Activated T-cell treated with anti-CD3 and anti-CD28 coated beads, Interleukin-2, amount 50 U/mL, for 48 hours (primary cell): Measurements from ENCODE around the gene GPR161.

Source experiments
- DNase-seq, 2 experiments: peaks; one replicate each; pipeline ENCODE4 v3.0.0-alpha.2; 2020

GPR161 gene

DNA sequence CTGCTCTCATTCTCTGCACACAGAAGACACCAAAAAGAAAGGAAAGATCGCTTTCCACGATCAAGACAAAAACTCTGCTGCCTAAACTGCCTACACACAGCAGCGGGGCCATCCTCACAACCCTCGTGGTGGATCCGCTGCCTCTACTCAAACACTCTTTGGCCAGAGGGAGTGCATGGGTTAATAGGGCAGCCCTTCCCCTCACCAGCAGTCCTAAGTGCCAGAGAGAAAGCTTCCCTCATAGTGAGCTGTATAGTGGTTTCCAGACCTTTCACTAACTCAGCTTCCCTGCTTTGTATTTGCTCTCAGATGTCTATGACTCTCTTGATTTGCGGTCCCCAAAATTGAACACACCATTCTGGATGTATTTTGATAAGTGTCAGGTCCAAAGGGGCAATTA, 30.9 kb downstream of the GPR161 start:
- DNase-seq: no peak

DNA sequence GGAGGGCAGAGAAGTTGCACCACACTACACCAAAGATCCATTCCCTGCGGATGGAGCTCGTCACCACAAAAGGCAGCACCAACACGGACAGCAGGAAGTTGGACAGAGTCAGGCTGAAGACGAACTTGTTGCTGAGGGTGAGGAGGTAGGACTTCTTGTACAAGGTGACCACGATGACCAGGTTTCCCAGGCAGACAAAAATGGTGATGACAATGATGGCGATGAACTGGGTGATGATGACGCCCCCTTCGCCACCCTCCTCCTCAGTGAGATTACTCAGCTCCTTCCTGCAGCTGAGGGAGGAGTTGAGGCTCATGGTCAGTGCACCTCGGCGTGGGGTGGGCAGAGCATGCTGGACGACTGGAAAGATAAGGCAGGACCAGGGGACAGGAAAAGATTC, 32.2 kb downstream of the GPR161 start:
- DNase-seq: no peak

DNA sequence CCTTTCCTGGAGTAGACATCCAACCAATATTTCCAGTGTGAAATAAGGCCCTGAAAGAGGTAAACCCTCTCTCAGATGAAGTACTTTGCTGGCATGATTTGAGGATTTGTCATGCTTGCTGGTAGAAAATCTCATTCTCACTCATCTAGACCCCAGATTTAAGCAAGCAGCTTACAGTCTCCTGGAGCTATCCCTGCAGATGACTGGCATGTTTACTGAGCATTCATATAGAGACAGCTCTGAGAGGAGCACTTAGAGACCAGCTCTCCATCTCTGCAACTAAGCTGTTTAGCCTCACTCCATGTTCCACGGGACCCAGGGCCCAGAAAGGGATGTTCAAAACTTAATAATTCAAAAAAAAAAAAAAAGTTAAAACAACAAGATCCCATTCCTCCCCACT, 34.2 kb downstream of the GPR161 start:
- DNase-seq: no peak

DNA sequence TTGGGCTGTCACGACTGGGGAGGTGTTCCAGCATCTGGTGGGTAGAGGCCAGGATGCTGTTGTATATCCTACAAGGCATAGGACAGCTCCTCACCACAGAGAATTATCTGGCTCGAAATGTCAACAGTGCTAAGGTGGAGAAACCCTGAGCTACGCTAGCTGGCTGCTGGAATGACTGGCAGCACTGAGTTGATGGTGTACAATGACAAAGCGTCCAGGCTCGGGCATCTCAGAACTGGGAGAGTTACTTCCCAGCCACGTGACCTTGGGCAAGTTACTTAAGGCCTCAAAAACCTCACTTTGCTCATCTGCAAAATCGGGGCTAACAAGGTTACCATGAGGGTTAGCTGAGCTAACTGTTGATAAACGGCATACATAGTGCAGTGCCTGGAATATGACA, 35.4 kb downstream of the GPR161 start:
- no peak for DNase-seq

DNA sequence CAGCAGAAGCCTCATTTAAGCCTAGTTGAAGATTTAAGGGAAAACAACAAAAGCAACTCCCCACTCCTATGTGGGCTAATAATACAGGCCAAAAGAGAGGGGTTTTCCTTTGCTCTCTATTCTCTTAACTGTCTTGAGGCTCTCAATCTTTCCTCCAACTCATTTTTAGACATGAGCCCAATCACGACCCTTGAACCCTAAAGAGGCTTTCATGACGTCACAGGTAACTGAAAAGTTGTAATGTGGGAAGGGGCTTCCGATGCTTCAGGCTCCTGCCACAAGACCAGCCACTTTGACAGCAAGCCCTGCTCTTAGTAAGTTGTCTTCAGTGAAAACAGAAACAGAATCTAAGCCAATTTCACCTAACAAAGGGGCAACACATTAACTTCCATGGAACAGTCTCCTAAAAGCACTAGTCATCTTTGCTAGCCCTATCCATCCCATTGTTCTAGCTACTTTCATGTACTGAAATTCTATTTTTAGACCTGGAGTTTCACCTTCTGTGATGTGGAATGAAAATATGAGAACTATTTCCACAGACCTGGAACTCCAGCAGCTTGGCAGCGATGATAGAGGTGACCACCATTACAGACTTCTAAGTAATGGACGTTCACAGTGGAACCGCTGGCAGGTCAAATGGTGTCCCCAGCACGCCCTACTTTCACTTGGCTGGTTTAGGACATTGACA, 36.3 kb downstream of the GPR161 start:
- no peak for DNase-seq

DNA sequence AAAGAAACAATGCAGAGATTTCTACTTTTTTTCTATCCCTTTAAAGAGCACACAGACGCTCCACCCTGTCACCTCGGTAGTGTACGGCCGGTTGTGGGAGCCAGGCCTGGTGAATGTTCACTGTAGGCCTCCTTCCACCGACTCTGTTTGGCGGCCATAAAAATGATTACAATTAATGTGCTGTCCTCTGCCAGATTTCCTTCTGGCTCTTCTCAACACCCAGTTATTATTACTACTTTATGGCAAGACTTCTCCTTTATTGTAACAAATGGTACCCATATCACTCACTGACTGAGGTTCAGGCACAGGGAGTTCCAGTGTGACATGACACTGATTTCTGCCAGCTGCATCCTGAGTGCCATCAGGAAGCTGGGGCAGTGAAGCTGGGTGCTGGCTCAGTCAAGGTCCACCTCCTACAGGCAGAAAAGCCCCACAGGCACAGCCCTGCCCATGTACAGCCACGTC, 37.4 kb downstream of the GPR161 start:
- no peak for DNase-seq

DNA sequence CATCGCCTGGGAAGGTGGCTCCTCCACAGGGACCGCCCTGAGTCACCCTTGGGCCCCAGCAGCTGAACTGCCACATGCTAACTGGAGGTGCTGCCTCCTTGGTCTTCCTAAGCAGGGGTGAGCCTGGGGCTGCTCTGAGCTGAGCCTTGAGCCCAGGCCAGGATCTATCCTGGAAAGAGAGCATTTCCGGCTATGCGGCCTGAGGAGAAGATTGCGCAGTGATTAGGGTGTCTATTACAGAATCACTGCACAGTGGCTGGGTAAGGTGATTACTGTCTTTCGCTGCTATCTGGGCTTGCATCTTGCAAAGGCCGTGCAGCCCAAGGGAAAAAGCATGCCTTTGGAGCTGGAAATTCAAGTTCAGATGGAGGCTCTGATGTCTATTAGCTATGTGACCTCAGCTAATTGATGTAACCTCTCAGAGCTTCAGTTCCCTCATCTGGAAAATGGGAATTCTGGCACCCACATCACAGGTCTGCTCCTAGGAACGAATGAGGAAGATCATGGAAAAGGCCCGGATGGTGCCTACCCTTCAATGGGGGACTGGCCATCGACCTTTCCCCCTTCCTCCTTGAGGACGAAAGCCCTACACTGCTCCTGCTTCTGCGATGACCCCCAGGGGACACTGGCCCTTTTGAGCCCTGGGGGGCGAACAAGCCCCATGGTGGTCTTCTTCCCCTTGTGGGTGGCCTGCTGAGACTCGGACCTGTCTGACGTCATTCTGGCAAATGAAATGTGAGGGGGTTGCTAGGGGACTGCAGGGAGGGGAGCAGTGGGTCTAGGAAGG, 38.0 kb downstream of the GPR161 start:
- no peak for DNase-seq

DNA sequence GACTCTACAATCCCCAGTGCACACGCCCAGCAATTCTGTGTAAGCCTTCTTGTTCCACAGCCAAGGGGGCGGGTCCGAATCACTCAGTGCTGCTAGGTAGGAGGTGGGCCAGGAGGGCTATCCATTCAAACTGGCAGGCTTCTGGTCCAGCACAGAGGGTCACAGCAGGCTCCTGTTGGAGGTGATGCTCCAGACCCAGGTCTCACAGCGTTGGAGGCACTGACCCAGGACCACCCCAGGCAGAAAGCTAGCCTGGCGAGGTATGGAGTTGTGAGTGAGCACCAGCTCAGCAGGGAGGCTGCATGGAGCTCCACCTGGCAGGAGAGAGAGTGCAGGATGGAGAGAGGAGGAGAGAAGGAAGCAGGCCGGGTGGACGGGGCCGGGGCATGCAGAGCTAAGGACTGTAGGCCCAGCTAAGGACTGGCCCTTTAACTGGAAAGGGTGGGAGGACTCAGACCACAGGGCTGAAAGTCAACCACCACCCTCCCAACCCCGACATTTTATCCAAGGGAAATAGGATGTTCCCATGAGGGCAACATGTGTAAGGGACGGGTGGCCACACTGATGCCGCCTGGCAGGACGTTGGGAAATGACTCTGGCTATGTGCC, 38.7 kb downstream of the GPR161 start:
- DNase-seq: no peak

DNA sequence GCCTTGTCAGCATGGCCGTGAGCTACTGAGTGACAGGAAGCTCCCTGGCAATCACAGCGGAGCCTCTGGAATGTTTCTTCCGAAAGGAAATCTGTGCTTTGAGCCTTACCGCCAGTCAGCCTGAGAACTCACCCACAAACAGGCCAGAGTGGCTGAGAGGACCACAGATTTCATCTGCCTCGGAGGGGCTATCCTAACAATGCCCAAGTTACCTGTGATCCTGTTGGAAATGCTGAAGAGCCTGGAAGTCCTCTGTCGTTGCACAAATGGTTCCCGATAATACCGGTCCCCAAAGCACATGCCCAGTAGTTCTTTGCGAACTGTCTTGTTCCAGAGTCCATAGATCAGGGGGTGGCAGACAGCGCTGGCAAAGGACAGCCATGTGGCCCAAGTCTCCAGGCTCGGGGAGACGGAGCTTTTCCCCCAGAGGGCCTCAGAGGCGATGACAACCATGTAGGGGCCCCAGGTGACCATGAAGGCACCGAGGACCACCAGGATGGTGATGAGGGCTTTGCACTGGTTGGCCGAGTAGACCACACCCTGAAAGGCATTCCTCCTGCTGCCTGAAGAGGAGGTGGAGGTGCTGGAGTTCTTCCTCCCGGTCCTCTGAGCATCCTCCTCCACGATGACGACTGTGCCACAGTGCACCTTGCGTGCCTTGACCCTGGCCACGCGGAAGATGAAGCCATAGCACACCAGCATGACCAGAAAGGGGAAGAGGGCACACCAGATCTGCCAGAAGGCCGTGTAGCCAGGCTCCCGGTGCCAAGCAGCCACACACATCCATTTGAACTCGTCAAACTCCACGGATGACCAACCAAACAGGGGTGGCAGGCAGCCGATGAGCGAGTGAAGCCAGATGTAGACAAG, 40.2 kb downstream of the GPR161 start:
- DNase-seq: no peak

DNA sequence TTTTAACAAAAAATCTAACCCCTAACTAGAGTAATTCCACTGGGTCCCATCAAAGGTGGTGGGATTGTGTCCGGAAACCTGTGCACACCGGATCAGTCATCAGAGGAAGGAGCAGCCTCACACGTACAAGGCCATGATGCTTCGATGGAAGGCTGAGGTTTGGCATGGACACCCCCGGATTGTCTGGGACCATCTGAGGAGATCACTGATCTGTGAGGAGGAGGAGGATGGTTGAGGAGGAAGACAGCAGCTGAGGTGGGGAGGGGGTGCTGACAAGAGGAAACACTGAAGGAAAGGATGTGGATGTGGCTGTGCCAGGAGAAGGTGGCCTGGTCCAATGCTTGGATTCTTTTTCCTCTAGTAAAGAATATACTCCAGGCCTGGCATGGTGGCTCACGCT, 41.3 kb downstream of the GPR161 start:
- no peak for DNase-seq

DNA sequence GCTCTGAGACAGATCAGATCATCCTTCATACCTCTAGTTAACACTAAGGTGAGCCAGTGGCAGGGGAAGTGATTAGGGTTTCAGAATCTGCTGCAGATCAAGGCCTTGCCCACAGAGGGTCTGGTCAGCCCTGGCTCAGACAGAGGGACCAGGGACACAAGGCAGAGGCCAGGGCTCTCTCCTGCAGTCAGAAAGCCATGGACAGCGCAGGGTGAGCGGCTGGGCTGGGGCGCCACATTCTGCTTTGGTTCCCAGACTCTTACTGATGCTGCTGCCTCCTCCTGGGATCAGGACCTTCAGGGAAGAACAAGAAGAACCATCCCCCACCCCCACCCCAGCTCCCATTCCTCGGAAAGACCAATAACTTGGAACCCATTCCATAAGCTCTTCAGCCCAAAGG, 43.1 kb downstream of the GPR161 start:
- DNase-seq: peak in 1 of 2 experiments; percentile 2

DNA sequence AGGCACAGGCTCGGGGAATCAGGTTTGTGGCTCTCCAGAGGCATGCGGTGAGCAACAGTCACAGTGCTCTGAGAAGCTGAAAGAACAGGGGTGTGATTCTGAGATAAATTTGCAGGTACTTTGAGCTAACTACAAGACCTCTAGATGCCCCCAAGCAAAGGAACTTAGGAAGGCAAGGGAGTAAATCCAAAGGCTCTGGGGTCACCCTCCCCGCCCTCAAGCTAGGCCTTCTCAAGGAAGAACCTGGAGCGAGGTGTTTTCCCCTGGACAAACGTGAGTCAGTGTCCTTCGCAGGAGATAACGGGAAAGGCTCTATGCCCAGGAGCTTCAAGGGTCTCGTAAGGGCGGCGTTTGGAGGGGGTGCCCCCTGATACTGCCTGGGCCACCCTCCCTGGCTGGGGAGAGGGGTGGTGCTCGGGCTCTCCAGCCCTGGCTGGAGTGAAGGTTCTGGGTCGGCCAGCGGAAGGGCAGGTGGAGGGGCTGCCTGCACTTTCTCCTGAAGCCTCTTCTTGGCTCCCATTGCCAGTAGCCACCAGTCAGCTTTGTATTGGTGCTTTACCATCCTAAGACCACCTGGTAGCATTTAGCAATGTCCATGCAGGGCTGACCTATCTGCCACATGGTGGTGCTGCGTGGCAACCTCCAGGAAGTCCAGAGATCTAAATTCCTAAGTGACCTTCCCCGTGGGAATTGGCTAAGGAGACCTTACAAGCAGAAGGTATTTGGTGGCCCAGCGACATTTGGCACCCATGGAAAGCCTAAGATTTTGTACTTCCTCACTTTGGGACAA, 44.0 kb downstream of the GPR161 start:
- peak in 1 of 2 experiments; percentile 2 for DNase-seq

DNA sequence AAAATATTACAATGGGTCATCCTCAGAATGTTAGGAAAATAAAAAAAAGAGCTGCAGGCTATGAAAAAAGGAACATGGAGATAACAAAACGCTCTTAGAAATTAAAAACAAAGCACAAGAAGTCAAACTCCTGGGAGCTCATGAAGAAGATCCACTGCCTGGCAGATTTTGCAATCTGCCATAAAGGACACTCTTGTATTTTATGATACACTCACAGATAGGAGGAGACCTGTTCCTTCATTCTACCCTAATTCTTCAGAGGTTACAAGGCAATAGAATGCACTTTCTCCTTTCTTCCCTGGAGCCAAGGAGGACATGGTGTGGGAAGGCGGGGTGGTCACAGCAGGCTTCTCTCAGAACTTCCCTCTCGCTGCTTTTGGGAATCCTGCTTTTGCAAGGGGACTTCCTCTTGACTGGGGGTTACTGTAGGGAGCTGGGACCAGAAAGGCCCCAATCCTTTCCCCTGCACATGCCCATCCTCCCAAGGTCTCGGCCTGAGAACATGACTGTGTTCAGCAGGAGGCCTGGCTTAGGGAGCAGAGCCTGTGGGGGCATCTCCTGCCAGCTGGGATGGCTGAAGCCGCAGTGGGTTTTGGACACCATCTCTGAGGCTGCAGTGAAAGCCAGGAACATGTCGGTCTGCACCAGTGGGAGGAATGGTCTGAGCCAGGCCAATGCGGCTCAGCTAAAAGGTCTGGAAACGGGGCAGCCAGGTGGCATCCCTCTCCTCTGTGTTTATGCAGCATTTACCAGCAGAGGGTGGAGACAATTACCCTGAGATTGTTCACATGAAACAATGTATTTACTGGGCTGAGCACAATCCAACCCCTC, 44.8 kb downstream of the GPR161 start:
- peak in 1 of 2 experiments; percentile 1 for DNase-seq

DNA sequence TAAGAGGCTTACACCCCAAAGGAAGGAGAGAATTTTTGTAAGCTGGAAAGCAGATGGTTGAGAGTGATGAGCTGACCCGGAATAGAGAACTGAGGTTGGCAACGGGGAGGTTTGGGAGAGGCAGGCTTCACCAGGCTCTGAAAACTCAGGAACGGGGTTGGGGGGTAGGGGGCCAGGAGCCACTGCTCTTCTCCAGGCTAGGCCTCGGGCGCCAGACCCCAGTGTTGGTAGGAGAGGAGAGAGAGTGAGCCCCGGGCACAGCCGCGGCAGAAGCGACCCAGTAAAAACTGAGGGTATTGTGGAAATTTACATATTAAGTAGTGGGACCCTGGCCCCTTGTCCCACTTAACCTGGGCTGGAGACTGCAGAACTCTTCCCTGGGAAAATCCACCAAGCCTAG, 45.7 kb downstream of the GPR161 start:
- peak in 1 of 2 experiments; percentile 1 for DNase-seq

DNA sequence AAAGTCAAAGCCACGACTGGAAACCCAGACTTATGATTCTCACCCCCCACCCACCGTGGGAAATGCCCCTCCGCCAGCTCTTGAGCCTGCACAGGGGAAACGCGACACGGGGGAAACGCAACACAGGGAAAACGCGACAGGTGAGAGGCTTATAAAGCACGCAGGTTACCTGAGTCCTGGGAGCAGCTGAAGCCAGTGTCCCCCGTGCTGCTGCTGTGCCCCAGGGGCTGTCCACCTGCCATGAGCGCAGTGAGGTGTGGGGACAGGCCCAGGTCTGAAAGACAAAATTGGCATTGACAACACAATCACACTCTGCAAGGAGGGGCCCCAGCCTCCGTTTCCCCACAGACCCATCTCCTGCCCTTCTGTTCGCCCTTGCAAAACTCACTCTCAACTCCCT, 46.3 kb downstream of the GPR161 start:
- peak in 1 of 2 experiments; percentile 1 for DNase-seq

DNA sequence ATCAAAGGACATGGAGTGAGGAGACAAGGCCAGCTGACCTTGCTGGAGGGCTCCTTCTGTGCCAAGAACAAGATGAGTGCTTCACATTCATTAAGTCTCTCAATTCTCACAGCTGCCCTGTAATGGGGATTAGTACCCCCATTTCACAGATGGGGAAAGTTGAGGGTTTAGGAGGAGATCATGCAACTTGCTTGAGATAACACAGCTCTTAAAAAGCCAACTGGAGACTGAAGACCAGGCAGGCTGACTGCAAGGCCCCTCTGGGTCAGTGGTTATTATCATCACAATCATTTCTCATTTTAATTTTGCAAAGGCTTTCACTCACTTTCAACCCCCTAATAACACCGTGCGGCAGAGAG, 46.8 kb downstream of the GPR161 start:
- DNase-seq: peak in 1 of 2 experiments; percentile 3

DNA sequence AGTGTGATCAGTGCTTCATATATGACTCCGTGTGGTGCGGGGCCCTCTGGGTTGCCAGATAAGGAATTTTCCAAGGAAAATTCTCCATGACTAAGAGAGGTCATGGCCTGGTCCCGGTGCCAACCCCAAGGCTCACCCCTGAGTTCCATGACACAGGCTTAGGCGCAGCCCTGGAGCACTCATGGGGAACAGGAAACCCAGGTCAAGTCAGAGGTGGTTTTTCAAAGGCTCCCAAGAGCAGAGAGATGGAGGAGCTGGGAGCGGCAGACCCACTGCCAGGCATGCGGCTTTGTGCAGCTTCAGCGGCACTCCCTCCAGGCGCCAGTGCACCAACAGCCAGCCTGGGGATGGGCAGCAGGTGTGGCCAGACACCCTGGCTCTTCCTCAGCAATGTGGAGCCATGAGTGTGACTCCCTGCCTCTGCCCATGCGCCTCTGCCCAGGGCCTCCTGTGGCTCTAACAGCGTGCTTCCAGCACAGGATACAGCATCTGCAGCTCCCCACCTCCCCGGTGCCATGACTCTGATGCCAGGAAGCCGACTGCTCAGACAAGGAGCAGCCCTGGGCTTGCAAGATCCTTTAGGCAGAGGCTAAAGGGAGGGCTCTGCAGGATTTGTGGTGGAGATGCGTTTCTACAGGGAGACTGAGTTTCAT, 47.3 kb downstream of the GPR161 start:
- DNase-seq: peak in 1 of 2 experiments; percentile 9

DNA sequence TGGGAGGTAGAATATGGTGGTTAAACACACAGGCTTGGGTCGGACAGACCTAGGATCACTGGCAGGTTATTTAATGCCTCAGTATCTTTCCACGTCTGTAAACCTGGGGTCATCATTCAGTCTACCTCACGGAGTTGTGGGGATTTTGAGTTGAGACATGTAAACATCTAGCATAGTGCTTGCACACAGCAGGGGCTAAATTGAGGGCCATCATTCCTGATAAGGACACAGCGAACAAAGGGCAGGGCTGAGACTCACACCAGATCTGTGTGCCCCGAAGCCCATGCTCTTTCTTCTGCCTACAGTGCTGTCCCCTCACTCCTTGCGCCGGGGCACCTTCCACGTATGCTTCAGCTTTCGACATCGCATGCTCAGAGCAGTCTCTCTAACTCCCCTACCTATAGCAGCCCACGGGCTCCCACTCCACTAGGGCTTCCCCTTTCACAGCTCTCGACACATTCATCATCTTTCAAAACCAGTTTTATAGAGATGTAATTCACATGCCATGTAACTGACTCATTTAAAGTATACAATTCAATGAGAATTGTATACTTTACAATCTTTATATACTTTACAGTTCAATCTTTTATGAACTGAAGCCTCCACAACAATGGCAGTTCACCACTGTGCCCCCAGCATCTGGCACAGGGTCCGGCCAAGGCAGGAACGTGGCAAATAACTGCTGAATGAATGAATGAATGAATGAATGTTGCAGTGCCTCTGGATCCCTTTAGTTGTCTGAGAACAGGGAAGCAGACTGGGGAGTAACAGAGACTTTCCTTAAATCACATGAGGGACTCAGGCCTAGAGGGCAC, 48.0 kb downstream of the GPR161 start:
- DNase-seq: peak in 1 of 2 experiments; percentile 3

DNA sequence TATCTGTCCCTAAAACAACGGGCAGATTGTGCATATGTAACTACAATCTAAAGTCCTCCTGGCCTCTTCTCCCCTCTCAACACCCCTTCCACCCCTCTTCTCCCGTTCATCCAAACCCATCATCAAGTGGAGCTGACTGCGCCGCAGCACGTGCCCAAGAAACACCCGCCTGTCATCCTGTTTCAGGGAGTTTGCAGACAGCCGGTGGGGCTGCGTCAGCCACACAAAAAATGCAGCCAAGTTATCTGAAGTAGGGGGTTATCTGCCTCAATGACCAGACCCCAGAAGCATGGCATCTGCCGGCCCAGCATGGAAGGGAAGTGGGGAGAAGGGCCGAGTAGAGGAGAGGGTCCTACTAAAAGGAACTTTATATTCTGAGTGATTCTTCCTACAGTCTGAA, 49.0 kb downstream of the GPR161 start:
- DNase-seq: no peak

DNA sequence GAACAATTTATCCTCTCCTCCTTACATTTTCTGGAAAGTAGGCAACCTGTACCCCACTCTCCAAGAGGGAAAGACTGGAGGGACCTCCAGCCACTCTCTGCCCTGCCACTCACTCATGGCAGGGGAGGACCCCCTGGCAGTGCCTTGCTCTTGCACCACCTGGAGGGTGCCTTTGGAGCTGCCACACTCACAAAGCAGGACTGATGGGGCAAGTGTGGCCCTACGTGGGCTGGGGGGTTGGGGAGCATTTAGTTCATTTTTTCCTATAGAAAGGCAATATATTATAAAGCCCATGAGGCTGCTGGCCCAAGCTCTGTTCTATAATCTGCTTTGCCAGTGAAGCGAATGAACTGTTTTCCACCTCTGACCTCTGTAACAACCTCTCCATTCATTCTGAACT, 50.3 kb downstream of the GPR161 start:
- DNase-seq: peak in 1 of 2 experiments; percentile 19
